Epithelial cell of esophagus (primary cell): ENCODE data around the gene PAFAH2.

ENCODE experiments used
- DNase-seq: peaks from one replicate; pipeline ENCODE4 v3.0.0; 2010; ENCODE audit warnings: low read depth
- H3K4me3 ChIP-seq: 2 replicates; pipeline ENCODE4 v1.5.1; 2011; ENCODE audit warnings: mild to moderate bottlenecking, low read length, control low read depth
- CTCF ChIP-seq: IDR thresholded peaks from 2 replicates; pipeline ENCODE4 v1.5.1; 2011; ENCODE audit warnings: low read depth, mild to moderate bottlenecking, low read length, control low read depth, inconsistent platforms; ENCODE audit not compliant: insufficient read depth; ENCODE audit errors: missing control alignments

The PAFAH2 gene

GRCh38 chr1:26029864-26030481, 32.1 kb upstream of the PAFAH2 start:
- H3K4me3 ChIP-seq = no peak overlapping the region
- TF ChIP-seq CTCF = no peak
- DNase-seq = no peak

- no peak overlapping the region for H3K4me3 ChIP-seq
- no peak for TF ChIP-seq CTCF
- DNase-seq = no peak
Measured at GRCh38 chr1:26029054-26029863, 31.4 kb upstream of the PAFAH2 start.

GRCh38 chr1:26028490-26028980, 30.7 kb upstream of the PAFAH2 start:
- no peak for DNase-seq
- H3K4me3 ChIP-seq = no peak overlapping the region
- no peak for TF ChIP-seq CTCF

- TF ChIP-seq CTCF = no peak
- no peak overlapping the region for H3K4me3 ChIP-seq
- no peak for DNase-seq
Measured at GRCh38 chr1:26027716-26028489, 30.0 kb upstream of the PAFAH2 start.

GRCh38 chr1:26025517-26025916, 27.7 kb upstream of the PAFAH2 start:
- no peak overlapping the region for H3K4me3 ChIP-seq
- no peak for DNase-seq
- no peak for TF ChIP-seq CTCF

DNA sequence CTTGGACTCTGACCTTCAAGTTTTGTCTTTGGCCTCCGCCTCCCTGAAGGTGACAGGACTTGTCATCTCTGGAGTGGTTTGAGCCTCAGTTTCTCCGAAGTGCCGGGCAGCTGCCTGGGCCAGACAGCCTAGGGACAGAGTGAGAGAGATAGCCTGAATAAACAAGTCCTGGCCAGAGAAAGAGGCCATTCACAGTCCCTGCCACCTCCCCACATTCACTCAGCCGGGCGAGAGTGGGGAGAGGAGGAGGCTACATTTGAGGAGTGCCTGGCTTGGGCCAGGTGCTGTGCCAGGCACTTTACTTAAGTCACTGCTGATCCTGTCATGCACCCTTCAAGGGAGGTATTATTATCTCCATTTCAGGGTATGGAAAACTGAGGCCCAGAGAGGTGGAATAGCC, 27.2 kb upstream of the PAFAH2 start:
- TF ChIP-seq CTCF = no peak
- no peak for DNase-seq
- H3K4me3 ChIP-seq = no peak overlapping the region
